NCI-H345 treated with DMSO at 0.1 percent for 48 hours (cell line): Measurements from ENCODE around the gene RHBDF2.

Source experiments
- DNase-seq: peaks from one replicate; lab custom pipeline; 2025; ENCODE audit not compliant: unreplicated experiment; lab: John Stamatoyannopoulos, UW

Gene RHBDF2

GRCh38 chr17:76501018-76501826 is at the start of gene RHBDF2:
TSS of gene RHBDF2 (minus strand) at chr17:76501423. CDS start at chr17:76481524, 19,899 bp downstream.
- DNase-seq, result peak; percentile 73

- DNase-seq, result no peak
Measured at GRCh38 chr17:76549539-76549938, 48.3 kb upstream of the RHBDF2 start.

GRCh38 chr17:76549215-76549518 is 47.9 kb upstream of the RHBDF2 start:
- DNase-seq, result no peak

- DNase-seq, result no peak
Measured at GRCh38 chr17:76548378-76549214, 47.4 kb upstream of the RHBDF2 start.

- DNase-seq, result no peak
Measured at GRCh38 chr17:76547642-76548202, 46.5 kb upstream of the RHBDF2 start.

GRCh38 chr17:76547183-76547641 is 46.0 kb upstream of the RHBDF2 start:
- DNase-seq, result no peak

GRCh38 chr17:76546556-76547182 is 45.4 kb upstream of the RHBDF2 start:
- DNase-seq, result no peak

- no peak for DNase-seq
Measured at GRCh38 chr17:76545918-76546555, 44.8 kb upstream of the RHBDF2 start.

GRCh38 chr17:76544546-76545365 is 43.5 kb upstream of the RHBDF2 start:
- DNase-seq, result no peak

- no peak for DNase-seq
Measured at GRCh38 chr17:76543826-76544545, 42.8 kb upstream of the RHBDF2 start.

GRCh38 chr17:76543482-76543825 is 42.2 kb upstream of the RHBDF2 start:
- DNase-seq, result no peak

GRCh38 chr17:76542984-76543383 is 41.8 kb upstream of the RHBDF2 start:
- DNase-seq, result no peak

- no peak for DNase-seq
Measured at GRCh38 chr17:76542566-76542971, 41.3 kb upstream of the RHBDF2 start.

GRCh38 chr17:76541739-76542454 is 40.7 kb upstream of the RHBDF2 start:
- no peak for DNase-seq

- DNase-seq, result peak; percentile 89
Measured at GRCh38 chr17:76540381-76541300, 39.4 kb upstream of the RHBDF2 start.

- DNase-seq, result no peak
Measured at GRCh38 chr17:76539631-76540271, 38.5 kb upstream of the RHBDF2 start, which contains the start of gene PRCD. TSS of gene PRCD (plus strand) at chr17:76540044. CDS start at chr17:76540142, 98 bp downstream.

GRCh38 chr17:76538941-76539570 is 37.8 kb upstream of the RHBDF2 start:
- DNase-seq, result no peak
